Measurements from ENCODE around the gene SLC10A6.

Gene SLC10A6

GRCh38 chr4:86848732-86849619 is at the start of gene SLC10A6:
Gene SLC10A6 (minus strand): TSS chr4:86849384. CDS start chr4:86849115, 269 bp downstream.
- TF ChIP-seq CTCF (IDR thresholded peaks at IDR 0.05; ENCODE audit: extremely low read depth, missing control alignments): no peak
- DNase-seq (ENCODE audit: low spot score): no peak

GRCh38 chr4:86898562-86898961 is 49.4 kb upstream of the SLC10A6 start:
- no peak for TF ChIP-seq CTCF (IDR thresholded peaks at IDR 0.05; ENCODE audit: extremely low read depth, missing control alignments)
- no peak for DNase-seq (ENCODE audit: low spot score)

GRCh38 chr4:86896596-86896995 is 47.4 kb upstream of the SLC10A6 start:
- TF ChIP-seq CTCF (IDR thresholded peaks at IDR 0.05; ENCODE audit: extremely low read depth, missing control alignments): no peak
- DNase-seq (ENCODE audit: low spot score): no peak

GRCh38 chr4:86895692-86896488 is 46.7 kb upstream of the SLC10A6 start:
- peak; percentile 59 for TF ChIP-seq CTCF (IDR thresholded peaks at IDR 0.05; ENCODE audit: extremely low read depth, missing control alignments)
- peak; percentile 74 for DNase-seq (ENCODE audit: low spot score)

- no peak for TF ChIP-seq CTCF (IDR thresholded peaks at IDR 0.05; ENCODE audit: extremely low read depth, missing control alignments)
- DNase-seq (ENCODE audit: low spot score): no peak
Observed at GRCh38 chr4:86894455-86894854, 45.3 kb upstream of the SLC10A6 start.

GRCh38 chr4:86893136-86893535 is 44.0 kb upstream of the SLC10A6 start:
- TF ChIP-seq CTCF (IDR thresholded peaks at IDR 0.05; ENCODE audit: extremely low read depth, missing control alignments): no peak

GRCh38 chr4:86892636-86892960 is 43.4 kb upstream of the SLC10A6 start:
- no peak for TF ChIP-seq CTCF (IDR thresholded peaks at IDR 0.05; ENCODE audit: extremely low read depth, missing control alignments)
- DNase-seq (ENCODE audit: low spot score): no peak

More at GRCh38 chr4:86893136-86893535, 44.0 kb upstream of the SLC10A6 start:
- DNase-seq (ENCODE audit: low spot score): no peak
